Activated CD8-positive, alpha-beta memory T cell treated with anti-CD3 and anti-CD28 coated beads, Interleukin-2, amount 10 ng/mL, durations not matched to agents 7 days and 5 days (primary cell): Measurements from ENCODE around the gene SVOPL. TPM values are rescaled to one million over a fixed set of nuclear protein-coding genes. Genes with fewer than 3 reads are reported as not detected.

Experiments
- ATAC-seq: fragments of 150-1000 bp; cut with Tn5 transposase; one replicate; pipeline ENCODE4 v1.10.0; 2021; ENCODE audit warnings: moderate library complexity
- CTCF ChIA-PET: fragments of 350-600 bp; sonication (Branson Sonifier 250); formaldehyde crosslinking; loops from one replicate; lab custom pipeline; 2021; ENCODE audit warnings: antibody characterized with exemption; lab: Charles Lee
- DNase-seq: peaks from one replicate; pipeline ENCODE4 v3.0.0-alpha.2; 2020
- H3K27ac Mint-ChIP-seq: one replicate; pipeline ENCODE4 v1.8.0; 2021; ENCODE audit warnings: mild to moderate bottlenecking, mixed read lengths
- H3K27me3 Mint-ChIP-seq: one replicate; pipeline ENCODE4 v1.8.0; 2021; ENCODE audit warnings: mixed read lengths
- H3K36me3 Mint-ChIP-seq: one replicate; pipeline ENCODE4 v1.8.0; 2021; ENCODE audit warnings: mild to moderate bottlenecking, mixed read lengths
- H3K4me1 Mint-ChIP-seq: one replicate; pipeline ENCODE4 v1.8.0; 2021; ENCODE audit warnings: mixed read lengths
- H3K4me3 Mint-ChIP-seq: one replicate; pipeline ENCODE4 v1.8.0; 2021; ENCODE audit warnings: mild to moderate bottlenecking, moderate library complexity, mixed read lengths
- H3K9me3 Mint-ChIP-seq: one replicate; pipeline ENCODE4 v1.8.0; 2022; ENCODE audit warnings: low read depth, mixed read lengths
- total RNA-seq, 2 experiments: library from RNA; stranded (reverse); gene quantifications; one replicate each; pipeline ENCODE4 v1.2.3, GENCODE V29; 2021

Gene SVOPL
- total RNA-seq, 2 experiments from 2014 or later = not detected

DNA sequence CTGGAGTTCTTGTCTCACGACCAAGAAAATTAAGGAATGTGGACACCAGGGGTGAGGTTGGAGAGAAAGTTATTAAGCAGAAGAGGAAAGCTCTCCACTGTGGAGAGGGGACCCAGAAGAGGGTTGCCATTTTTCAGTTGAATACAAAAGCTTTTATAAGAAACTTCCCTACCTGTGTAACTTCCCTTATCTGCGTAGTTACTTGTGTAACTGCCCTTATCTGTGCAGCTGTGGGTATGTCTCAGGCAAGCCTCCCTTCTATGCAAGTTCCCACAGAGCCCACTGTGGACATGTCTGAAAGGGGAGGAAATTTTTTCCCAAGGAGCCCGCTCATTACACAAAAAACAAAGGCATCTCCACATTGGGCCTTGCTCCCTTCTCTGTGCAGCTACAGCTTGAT, 94.9 kb downstream of the SVOPL start:
- H3K27ac Mint-ChIP-seq = no peak overlapping the region
- H3K4me1 Mint-ChIP-seq = peaks cover 18% of the 10 kb centered on the region
- H3K36me3 Mint-ChIP-seq = peaks cover 3% of the 10 kb centered on the region
- peaks cover 3% of the 10 kb centered on the region for H3K9me3 Mint-ChIP-seq
- no peak for ATAC-seq
- DNase-seq = no peak
- H3K27me3 Mint-ChIP-seq = no peaks in the 10 kb centered on the region
- CTCF ChIA-PET = no interaction called here
- H3K4me3 Mint-ChIP-seq = no peak overlapping the region

GRCh38 chr7:138603549-138604318, 97.4 kb downstream of the SVOPL start:
- Mint-ChIP-seq H3K27ac (no peak overlapping the region), H3K27me3 (peaks cover 4% of the 10 kb centered on the region), H3K9me3 (peaks cover 3% of the 10 kb centered on the region), H3K4me1 (peaks cover 18% of the 10 kb centered on the region), H3K36me3 (peaks cover 3% of the 10 kb centered on the region), H3K4me3 (no peak overlapping the region)
- DNase-seq = no peak
- ATAC-seq = no peak
- CTCF ChIA-PET = interaction anchor here (0.7 kb wide), 1 partner anchor 21 kb away, joined by 3 read pairs; no protein-coding TSS in a partner anchor

DNA sequence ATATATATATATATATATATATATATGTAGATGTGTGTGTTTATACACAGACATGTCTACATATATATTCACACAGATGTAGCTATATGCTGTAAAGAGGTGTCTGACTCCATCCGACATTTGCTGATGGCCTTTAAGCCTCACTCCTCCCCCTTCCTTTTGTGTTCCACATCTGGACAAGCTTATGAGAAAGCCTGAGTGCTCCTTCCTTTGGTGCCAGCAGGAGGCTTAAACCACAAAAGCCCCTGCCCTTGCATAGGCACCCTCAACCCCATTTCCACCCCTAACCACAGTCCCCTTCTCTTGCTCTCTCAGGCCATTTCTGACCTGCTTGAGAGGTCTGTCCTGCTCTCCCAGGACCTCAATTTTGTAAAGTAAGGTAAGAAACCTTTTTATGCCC, 98.7 kb downstream of the SVOPL start:
- H3K9me3 Mint-ChIP-seq = peaks cover 3% of the 10 kb centered on the region
- H3K4me1 Mint-ChIP-seq = peaks cover 7% of the 10 kb centered on the region
- ATAC-seq (no peak), DNase-seq (no peak)
- CTCF ChIA-PET = no interaction called here
- H3K4me3 Mint-ChIP-seq = no peak overlapping the region
- peaks cover 3% of the 10 kb centered on the region for H3K36me3 Mint-ChIP-seq
- peaks cover 4% of the 10 kb centered on the region for H3K27me3 Mint-ChIP-seq
- no peak overlapping the region for H3K27ac Mint-ChIP-seq

DNA sequence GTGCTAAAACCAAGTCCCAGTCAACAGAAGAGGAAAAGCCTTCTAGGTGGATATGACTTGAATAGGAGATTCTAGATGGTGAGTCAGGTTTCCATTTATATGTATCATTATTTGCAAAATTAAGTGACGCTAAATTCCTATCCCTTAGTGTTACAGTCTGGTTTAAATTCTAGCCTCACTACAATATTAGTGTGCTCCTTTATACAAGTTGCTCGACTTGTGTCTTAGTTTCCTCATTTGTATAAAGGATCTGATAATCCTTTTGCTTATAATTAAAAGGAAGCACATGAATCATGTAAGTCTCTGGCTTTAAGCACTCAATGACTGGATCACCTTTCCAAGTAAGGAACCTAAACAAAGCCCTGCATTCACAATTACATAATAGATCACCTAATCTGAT, 105.7 kb downstream of the SVOPL start:
- peaks cover 4% of the 10 kb centered on the region for H3K27me3 Mint-ChIP-seq
- CTCF ChIA-PET = no interaction called here
- H3K9me3 Mint-ChIP-seq = no peaks in the 10 kb centered on the region
- no peaks in the 10 kb centered on the region for H3K36me3 Mint-ChIP-seq
- DNase-seq (no peak), ATAC-seq (no peak)
- H3K4me1 Mint-ChIP-seq = no peaks in the 10 kb centered on the region
- H3K4me3 Mint-ChIP-seq = no peak overlapping the region
- no peak overlapping the region for H3K27ac Mint-ChIP-seq

DNA sequence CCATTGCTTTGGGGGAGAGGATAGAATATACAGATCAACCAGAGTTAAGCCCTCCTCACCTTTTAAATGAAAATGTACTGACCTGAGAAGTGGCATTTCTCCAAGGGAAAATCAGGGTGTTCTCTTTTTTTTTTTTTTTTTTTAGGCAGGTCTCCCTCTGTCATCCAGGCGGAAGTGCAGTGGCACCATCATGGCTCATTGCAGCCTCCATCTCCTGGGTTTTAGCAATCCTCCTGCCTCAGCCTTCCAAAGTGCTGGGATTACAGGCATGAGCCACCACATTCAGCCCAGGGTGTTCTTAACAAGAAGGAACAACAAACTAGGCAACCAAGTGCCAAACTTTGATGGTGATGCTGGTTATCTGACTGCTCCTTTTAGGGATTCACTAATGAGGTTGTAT, 111.0 kb downstream of the SVOPL start:
- ATAC-seq (no peak), DNase-seq (no peak)
- H3K4me3 Mint-ChIP-seq = no peak overlapping the region
- CTCF ChIA-PET = no interaction called here
- peaks cover 20% of the 10 kb centered on the region for H3K36me3 Mint-ChIP-seq
- no peaks in the 10 kb centered on the region for H3K9me3 Mint-ChIP-seq
- no peaks in the 10 kb centered on the region for H3K27me3 Mint-ChIP-seq
- H3K27ac Mint-ChIP-seq = no peak overlapping the region
- H3K4me1 Mint-ChIP-seq = no peaks in the 10 kb centered on the region

DNA sequence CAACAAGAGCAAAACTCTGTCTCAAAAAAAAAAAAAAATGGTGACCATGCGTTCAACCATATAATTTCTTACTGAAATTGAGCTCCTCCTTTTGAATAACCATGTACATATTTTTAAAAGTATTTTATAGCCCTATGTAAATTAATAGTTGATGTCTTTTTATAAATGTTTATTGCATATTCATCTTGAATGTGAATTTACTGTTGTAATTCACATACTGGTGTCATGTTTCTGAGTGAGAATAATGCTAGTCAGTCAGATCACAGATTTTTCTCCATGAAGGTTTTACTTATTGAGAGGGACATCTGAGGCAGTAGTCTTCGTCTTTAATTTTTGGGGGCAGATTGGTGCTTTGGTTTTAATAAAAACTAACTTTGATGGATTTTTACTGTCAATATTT, 112.2 kb downstream of the SVOPL start:
- Mint-ChIP-seq H3K27me3 (no peaks in the 10 kb centered on the region), H3K27ac (no peak overlapping the region), H3K4me3 (no peak overlapping the region), H3K9me3 (no peaks in the 10 kb centered on the region), H3K4me1 (no peaks in the 10 kb centered on the region), H3K36me3 (peaks cover 31% of the 10 kb centered on the region)
- CTCF ChIA-PET = interaction anchor here (0.5 to 1.5 kb wide), 2 partner anchors 12 to 439 kb away, joined by 3 read pairs; no protein-coding TSS in a partner anchor
- DNase-seq (no peak), ATAC-seq (no peak)

DNA sequence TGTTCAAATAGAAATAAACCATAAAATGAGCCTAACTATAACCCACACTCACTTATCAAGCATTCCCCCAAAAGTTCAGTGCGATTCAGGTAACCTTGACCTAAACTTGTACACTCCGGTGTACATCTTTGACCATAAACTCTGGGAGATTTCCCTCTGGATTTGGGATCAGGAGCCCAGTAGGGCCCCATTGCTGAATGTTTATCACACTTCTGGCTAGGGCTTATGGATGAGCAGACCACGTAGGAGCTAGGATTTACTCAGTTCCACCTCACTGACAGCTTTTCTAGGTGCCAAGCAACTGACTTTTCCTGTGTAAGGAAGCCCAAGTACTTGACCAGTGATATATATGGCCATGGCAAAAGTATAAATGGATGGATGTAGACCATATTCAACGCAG, 113.7 kb downstream of the SVOPL start:
- Mint-ChIP-seq H3K27me3 (no peaks in the 10 kb centered on the region), H3K4me3 (no peak overlapping the region), H3K4me1 (no peaks in the 10 kb centered on the region), H3K27ac (no peak overlapping the region), H3K36me3 (peaks cover 38% of the 10 kb centered on the region), H3K9me3 (no peaks in the 10 kb centered on the region)
- ATAC-seq (no peak), DNase-seq (no peak)
- CTCF ChIA-PET = no interaction called here

DNA sequence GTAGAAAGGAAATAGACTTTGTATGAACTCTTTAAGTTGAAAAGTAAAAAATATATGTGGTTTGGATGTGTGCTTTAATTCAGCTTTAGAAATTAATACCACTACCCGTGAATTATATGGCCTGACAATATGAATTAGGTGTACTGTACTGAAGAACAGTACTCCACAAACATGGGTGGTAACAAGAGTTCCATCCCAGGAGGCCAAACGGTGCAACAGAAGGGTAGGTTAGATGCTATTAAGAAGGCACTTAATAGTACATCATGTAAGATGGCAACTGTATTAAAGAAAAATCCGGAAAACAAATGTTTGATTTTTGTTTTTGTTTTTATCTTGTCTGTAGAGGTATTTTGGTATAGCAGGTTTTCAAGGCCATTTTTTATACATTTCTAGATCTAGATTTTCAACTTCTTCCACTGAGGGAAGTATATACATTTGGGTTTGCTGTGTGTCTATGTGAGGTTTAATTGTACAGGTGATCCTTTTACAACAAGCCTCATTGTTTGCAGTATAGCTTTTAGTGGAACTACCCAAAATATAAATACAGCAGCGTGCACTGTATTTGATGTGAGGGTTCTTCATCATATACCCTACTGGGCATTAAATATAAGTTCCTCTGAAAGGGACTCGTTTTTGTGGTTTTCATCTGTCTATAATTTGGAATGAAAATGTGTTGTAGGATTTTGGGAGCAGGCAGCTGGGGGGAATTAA, 115.7 kb downstream of the SVOPL start:
- DNase-seq (no peak), ATAC-seq (no peak)
- Mint-ChIP-seq H3K27me3 (no peaks in the 10 kb centered on the region), H3K9me3 (no peaks in the 10 kb centered on the region), H3K36me3 (peaks cover 47% of the 10 kb centered on the region), H3K27ac (no peak overlapping the region), H3K4me1 (no peaks in the 10 kb centered on the region), H3K4me3 (no peak overlapping the region)
- CTCF ChIA-PET = interaction anchor here (1.2 kb wide), 1 partner anchor 281 kb away, joined by 3 read pairs; no protein-coding TSS in a partner anchor

GRCh38 chr7:138584696-138585095, 116.5 kb downstream of the SVOPL start:
- ATAC-seq = no peak
- no peak for DNase-seq
- Mint-ChIP-seq H3K4me1 (no peaks in the 10 kb centered on the region), H3K36me3 (peaks cover 55% of the 10 kb centered on the region), H3K4me3 (no peak overlapping the region), H3K9me3 (no peaks in the 10 kb centered on the region), H3K27me3 (no peaks in the 10 kb centered on the region), H3K27ac (no peak overlapping the region)
- CTCF ChIA-PET = interaction anchor here (1.2 to 1.4 kb wide), 2 partner anchors 154 to 282 kb away, joined by 3 read pairs; no protein-coding TSS in a partner anchor

DNA sequence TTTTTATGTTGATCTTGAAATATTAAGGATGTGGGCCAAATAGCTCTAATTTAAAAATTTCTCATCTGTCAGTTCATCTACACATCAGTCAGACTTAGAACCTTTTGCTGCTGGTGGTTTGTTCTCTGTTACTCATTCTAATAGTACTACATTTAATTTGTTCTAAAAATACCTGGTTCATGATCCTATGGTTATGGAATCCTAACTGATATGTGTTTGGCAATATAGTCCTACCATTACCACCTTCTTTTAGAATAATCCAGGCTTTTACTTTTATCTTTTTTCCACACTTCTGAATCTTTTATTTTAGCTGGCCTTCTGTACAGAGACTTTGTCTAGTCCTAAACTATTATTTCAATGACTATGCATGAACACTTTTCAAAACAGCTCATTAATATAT, 116.9 kb downstream of the SVOPL start:
- Mint-ChIP-seq H3K4me3 (no peak overlapping the region), H3K36me3 (peaks cover 59% of the 10 kb centered on the region), H3K27ac (no peak overlapping the region), H3K9me3 (no peaks in the 10 kb centered on the region), H3K4me1 (no peaks in the 10 kb centered on the region), H3K27me3 (no peaks in the 10 kb centered on the region)
- DNase-seq = no peak
- CTCF ChIA-PET = interaction anchor here (1.2 to 1.4 kb wide), 2 partner anchors 155 to 283 kb away, joined by 3 read pairs; no protein-coding TSS in a partner anchor
- no peak for ATAC-seq

DNA sequence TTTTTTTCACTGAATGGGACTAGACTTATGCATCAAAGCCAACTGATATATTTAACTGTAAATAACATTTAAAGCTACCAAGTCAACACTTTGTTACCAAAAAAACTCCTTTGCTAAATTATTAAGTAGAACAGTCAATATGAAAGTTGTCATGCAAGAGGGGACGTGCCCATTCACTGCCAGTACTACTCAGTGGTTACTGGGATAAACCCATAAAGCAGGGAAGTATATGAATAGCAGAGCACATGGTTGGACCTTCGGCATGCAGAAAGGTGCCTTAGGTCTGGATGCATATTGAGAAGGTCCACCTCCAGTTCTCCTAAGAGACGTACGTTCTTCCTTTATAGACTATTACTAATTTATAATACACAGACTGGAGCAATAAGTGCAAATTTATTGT, 120.1 kb downstream of the SVOPL start:
- no peaks in the 10 kb centered on the region for H3K9me3 Mint-ChIP-seq
- no peak overlapping the region for H3K4me3 Mint-ChIP-seq
- no peaks in the 10 kb centered on the region for H3K27me3 Mint-ChIP-seq
- CTCF ChIA-PET = no interaction called here
- no peaks in the 10 kb centered on the region for H3K4me1 Mint-ChIP-seq
- peaks cover 69% of the 10 kb centered on the region for H3K36me3 Mint-ChIP-seq
- ATAC-seq = no peak
- H3K27ac Mint-ChIP-seq = no peak overlapping the region
- no peak for DNase-seq

- ATAC-seq = no peak
- H3K36me3 Mint-ChIP-seq = peaks cover 63% of the 10 kb centered on the region
- no peaks in the 10 kb centered on the region for H3K4me1 Mint-ChIP-seq
- H3K27ac Mint-ChIP-seq = no peak overlapping the region
- no peaks in the 10 kb centered on the region for H3K9me3 Mint-ChIP-seq
- DNase-seq = no peak
- CTCF ChIA-PET = no interaction called here
- no peaks in the 10 kb centered on the region for H3K27me3 Mint-ChIP-seq
- no peak overlapping the region for H3K4me3 Mint-ChIP-seq
Measured at GRCh38 chr7:138579671-138580070, 121.5 kb downstream of the SVOPL start.

GRCh38 chr7:138579136-138579535, 122.0 kb downstream of the SVOPL start:
- Mint-ChIP-seq H3K27ac (no peak overlapping the region), H3K36me3 (peaks cover 60% of the 10 kb centered on the region), H3K4me1 (no peaks in the 10 kb centered on the region), H3K27me3 (no peaks in the 10 kb centered on the region), H3K4me3 (no peak overlapping the region), H3K9me3 (no peaks in the 10 kb centered on the region)
- ATAC-seq (no peak), DNase-seq (no peak)
- CTCF ChIA-PET = no interaction called here
